NCI-H1048 (cell line): ENCODE measurements around the gene HSD17B8.

Source experiments
- DNase-seq: peaks from one replicate; lab custom pipeline; 2025; lab: John Stamatoyannopoulos, UW

Gene HSD17B8

DNA sequence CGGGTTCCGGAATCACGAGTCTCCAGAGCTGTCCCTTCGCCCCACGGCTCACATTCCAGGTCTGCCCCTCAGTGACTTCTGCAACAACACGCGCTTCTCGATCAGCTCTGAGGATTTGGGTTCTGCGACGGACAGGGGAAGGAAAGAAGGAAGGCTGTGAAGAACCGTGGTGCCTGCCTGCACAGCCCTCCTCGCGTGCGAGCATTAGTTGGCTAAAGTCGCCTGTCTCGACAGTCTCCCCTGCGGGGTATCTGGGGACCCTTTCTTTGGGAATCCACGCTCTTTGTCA lies 44.1 kb downstream of the HSD17B8 start:
- no peak for DNase-seq

DNA sequence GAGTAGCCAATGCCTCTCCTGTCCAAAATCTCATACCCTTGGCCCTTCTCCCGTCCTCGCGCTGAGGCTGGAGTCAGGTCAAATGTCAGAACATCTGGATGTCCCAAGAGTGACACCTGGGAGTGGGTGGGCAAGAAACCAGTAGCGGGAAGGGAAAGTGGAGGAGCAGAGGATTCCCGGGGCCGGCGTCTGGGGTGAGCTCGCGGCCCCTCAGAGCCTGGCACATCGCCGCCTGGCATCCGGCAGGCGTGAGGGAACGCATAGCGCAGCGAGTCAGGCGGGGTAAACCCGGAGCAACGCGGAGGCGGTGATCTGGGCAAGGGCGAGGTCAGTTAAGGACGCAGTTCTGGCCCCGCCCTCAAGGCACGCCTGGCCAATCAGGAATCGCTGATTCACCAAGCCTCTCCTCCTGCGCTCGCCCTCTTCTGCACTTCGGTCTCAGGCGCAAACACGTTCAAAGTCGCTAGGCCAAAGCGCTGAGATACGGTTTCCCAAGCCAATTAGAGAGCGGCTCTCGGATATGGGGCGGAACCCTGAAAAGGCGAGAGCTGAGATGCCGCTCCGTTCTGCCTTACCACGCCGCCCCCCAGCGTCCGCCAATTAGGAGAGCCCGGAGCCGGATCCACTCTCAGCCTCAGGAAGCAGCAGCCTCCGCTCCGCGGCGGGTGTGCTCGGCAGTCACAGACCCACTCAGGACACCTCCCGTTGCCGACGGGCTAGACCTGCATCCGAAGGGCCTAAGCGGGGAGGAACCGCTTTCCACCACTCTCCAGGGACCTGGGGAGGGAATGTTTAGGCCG lies 44.7 kb downstream of the HSD17B8 start:
- peak; percentile 96 for DNase-seq

DNA sequence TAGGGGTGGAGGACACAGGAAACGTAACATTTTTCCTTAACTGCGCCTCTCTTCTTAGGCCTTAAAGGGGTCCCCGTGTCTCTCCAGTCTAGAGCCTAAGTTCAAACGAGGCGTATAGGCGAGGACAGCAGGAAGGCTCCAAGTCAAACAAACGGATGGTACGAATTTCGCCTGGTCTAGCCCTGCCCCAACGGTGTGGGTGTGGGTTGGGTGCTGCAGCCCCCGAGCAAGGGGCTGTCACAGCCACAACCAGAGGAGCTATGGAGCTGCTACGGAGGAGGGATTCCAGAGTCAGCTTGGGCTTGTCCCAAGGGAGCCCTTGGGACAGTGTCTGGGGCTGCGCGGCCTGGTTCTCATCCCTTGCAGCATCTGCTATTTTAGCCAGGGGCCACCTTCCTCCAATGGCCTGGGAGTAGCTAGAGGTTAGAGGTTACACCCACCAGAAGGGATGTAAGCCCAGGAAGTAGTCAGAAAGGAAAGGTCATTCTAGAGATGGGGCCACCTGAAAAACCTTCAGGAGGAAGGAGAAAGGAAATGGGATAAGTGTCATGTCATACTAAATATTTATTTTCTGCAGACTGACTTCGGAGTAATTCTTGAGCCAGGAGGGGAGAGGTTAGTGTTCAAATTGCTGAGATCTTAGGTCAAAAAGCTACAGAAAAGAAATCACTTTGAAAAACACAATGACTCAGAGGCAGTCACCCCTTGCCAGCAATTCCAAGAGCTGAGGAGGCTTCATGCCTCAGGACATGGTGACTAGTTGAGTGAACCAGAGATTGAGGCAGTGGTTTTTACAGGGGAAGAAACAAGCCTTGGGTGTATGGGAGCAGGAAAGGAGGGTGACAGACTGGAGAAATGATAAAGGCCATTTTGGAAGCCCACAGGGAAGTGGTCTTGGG lies 45.5 kb downstream of the HSD17B8 start:
- DNase-seq = no peak

DNA sequence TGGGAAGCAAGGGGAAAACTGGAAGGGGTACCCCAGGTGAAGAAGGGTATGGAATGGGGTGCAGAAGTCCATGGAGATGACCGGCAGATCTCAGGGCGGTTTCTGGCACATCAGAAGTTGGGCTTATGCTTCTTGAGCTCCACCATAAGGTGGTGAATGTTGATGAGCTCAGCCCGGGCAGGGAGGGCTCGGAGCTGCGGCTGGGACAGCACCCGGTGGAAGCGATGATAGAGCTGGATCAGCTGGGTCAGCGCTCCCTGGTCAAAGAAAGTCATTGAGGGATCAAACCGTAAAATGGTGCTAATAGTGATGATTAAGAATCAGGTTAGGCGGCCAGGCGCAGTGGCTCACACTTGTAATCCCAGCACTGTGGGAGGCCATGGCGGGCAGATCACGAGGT lies 46.3 kb downstream of the HSD17B8 start:
- no peak for DNase-seq

DNA sequence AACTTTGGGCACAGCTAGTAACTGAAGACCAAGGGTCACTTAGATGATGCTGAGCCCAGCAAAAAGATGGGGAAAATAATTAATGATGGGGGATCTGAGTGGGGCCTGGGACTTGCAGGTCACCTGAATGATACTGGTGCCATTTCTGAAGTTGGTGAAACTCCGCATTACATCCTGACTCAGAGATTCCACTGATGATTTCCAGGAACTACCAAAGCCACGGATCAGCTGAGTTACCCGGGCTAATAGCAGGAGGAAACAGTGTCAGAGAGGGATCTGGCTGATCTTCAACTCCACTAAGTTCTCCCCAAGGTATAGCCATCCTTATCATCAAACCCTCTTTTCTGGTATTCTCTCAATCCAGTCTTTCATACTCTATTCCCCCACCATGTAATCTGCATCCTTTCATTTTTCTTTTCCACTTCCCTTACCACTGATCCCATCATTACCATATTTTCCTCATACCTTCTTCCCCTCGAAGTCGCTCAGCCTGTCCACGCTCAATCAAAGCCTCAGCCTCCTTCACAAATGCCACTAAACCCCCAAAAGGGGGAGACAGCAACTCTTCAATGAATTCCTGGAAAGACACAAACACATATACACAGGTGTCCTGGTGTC lies 47.0 kb downstream of the HSD17B8 start:
- DNase-seq = no peak

DNA sequence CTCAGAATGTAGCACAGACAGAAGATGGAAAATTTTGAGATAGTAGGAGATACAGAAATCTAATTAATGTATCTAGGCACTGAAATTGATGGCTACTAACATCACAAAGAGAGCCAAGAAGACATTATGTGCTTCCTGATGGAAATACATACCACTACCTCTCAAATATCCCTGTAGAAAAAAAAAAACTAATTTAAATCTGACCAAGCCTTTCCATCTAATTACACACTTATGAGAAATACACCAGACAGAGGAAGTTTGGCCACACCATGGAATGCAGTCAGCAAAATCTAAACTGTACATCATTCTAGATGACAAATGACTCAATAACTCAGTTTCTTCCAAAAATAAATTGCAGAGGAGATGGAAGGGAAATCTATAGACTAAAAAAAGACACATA lies 48.3 kb downstream of the HSD17B8 start:
- DNase-seq = no peak

DNA sequence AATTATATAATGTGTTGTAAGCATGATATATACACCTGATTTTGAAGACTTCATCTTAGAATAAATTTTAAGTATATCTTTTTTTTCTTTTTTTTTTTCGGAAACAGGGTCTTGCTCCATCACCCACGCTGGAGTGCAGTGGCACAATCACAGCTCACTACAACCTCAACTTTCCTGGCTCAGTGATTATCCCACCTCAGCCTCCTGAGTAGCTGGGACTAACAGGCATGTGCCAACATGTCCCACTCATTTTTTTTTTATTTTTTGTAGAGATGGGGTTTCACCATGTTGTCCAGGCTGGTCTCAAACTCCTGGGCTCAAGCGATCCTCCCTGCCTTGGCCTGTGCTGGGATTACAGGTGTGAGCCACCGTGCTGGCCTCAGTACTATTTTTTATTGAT lies 50.1 kb downstream of the HSD17B8 start:
- no peak for DNase-seq
